Upper lobe of right lung (tissue), 1 donor: Measurements from ENCODE around the gene FOXN3. TPM values are rescaled to one million over a fixed set of nuclear protein-coding genes. Genes with fewer than 3 reads are reported as not detected.

Experiments
- ATAC-seq: fragments of 200-7000 bp; cut with Tn5 transposase; one replicate; pipeline ENCODE4 v1.9.1; 2020; ENCODE audit warnings: mild to moderate bottlenecking, moderate library complexity
- DNase-seq: peaks from one replicate; pipeline ENCODE4 v3.0.0-alpha.2; 2020
- H3K27ac ChIP-seq: fragments of 200-600 bp; one replicate; pipeline ENCODE4 v1.8.0; 2022
- H3K27me3 ChIP-seq: fragments of 200-600 bp; one replicate; pipeline ENCODE4 v1.8.0; 2022; ENCODE audit warnings: mild to moderate bottlenecking
- H3K36me3 ChIP-seq: fragments of 200-600 bp; one replicate; pipeline ENCODE4 v1.8.0; 2022
- H3K4me1 ChIP-seq: fragments of 200-600 bp; one replicate; pipeline ENCODE4 v1.8.0; 2022
- H3K4me3 ChIP-seq: fragments of 200-600 bp; one replicate; pipeline ENCODE4 v1.8.0; 2022; ENCODE audit warnings: mild to moderate bottlenecking
- H3K9me3 ChIP-seq: fragments of 200-600 bp; one replicate; pipeline ENCODE4 v1.8.0; 2022
- intact Hi-C: fragments of 100-400 bp; cut with DNase I; formaldehyde crosslinking; loops from one replicate; pipeline ENCODE4 v1.11.0; 2022
- total RNA-seq: library from RNA; stranded (reverse); fragmentation: NEBNext Ultra II Directional; extraction: Animal tissue kit (Norgen Biotek cat#: 25700); gene quantifications from one replicate; pipeline ENCODE4 v1.2.1, GENCODE V29; 2021
- TF ChIP-seq, protein P1 (sequence below): fragments of 200-600 bp; IDR thresholded peaks from one replicate; pipeline ENCODE4 v1.8.0; 2022; ENCODE audit warnings: antibody characterized with exemption
- donor health status: DM: no; HTN: yes; CAD: no; lungs with severe emphysema.

Gene FOXN3
- total RNA-seq, 1 donor from 2014 or later = 103 TPM

DNA sequence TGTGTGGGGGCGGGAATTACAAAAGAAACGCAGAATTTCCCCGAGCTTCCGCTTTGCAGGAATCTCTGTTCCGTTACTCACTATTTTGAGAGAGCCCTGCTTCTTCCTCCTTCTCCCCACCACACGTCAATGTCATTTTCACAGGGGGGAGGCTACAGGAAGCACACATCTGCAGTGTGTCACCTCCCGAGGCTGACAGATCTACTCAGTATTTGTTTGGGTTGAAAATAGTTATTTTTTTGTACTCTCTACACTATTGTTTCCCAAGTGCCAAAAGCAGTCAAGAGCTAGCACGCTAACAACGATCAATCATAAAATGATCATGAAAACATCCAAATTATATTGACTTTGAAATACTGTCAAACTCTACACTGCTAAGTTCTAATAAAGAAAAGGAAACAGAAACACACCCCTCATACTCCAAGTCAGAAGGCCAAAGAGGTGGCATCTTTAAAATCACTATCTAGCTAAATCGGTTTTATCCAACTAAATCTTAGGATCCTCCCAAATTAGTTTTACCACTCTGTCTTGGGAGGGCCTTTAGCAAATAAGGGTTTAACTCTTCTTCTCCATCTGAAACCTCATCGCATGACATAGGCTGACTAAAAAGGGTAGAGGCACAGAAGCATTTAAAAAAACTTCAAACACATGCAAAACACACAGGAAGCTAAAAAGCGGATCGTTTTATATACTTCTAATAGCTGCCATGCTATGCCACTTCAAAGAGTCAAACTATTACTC is 51.8 kb downstream of the FOXN3 start:
- H3K4me1 ChIP-seq = peaks cover 34% of the 10 kb centered on the region
- no peak overlapping the region for H3K4me3 ChIP-seq
- DNase-seq = no peak
- no peaks in the 10 kb centered on the region for H3K9me3 ChIP-seq
- intact Hi-C loops = no loop called here
- H3K36me3 ChIP-seq = no peaks in the 10 kb centered on the region
- H3K27me3 ChIP-seq = no peaks in the 10 kb centered on the region
- TF ChIP-seq, protein P1, sequence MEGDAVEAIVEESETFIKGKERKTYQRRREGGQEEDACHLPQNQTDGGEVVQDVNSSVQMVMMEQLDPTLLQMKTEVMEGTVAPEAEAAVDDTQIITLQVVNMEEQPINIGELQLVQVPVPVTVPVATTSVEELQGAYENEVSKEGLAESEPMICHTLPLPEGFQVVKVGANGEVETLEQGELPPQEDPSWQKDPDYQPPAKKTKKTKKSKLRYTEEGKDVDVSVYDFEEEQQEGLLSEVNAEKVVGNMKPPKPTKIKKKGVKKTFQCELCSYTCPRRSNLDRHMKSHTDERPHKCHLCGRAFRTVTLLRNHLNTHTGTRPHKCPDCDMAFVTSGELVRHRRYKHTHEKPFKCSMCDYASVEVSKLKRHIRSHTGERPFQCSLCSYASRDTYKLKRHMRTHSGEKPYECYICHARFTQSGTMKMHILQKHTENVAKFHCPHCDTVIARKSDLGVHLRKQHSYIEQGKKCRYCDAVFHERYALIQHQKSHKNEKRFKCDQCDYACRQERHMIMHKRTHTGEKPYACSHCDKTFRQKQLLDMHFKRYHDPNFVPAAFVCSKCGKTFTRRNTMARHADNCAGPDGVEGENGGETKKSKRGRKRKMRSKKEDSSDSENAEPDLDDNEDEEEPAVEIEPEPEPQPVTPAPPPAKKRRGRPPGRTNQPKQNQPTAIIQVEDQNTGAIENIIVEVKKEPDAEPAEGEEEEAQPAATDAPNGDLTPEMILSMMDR = no peak
- ATAC-seq = peak; percentile 83
- no peak overlapping the region for H3K27ac ChIP-seq

DNA sequence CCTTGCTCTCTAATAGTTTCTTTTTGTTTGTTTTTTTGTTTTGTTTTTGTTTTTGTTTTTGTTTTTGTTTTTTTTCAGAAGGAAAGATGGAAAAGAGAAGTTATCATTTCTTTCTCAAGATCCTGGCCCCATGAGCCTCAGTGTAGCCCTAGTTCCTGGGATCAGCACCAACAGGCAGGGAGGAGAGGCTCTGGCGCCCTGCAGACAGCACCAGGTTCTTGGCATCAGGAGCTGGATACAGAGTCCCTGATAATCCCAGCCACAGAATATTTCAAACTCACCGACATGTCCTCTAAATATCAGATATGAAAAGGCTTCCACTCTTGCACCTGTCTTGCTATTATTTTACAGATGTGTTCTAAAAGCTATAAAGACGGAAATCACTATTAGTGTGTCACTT is 52.7 kb downstream of the FOXN3 start:
- TF ChIP-seq, protein P1 = no peak
- H3K9me3 ChIP-seq = no peaks in the 10 kb centered on the region
- no peaks in the 10 kb centered on the region for H3K36me3 ChIP-seq
- peaks cover 29% of the 10 kb centered on the region for H3K4me1 ChIP-seq
- no peak overlapping the region for H3K27ac ChIP-seq
- intact Hi-C loops = no loop called here
- DNase-seq = no peak
- H3K4me3 ChIP-seq = no peak overlapping the region
- ATAC-seq = no peak
- no peaks in the 10 kb centered on the region for H3K27me3 ChIP-seq

- Histone ChIP-seq H3K27me3 (no peaks in the 10 kb centered on the region), H3K9me3 (no peaks in the 10 kb centered on the region), H3K4me3 (no peak overlapping the region), H3K36me3 (no peaks in the 10 kb centered on the region), H3K27ac (no peak overlapping the region), H3K4me1 (peaks cover 11% of the 10 kb centered on the region)
- TF ChIP-seq, protein P1 = no peak
- intact Hi-C loops = no loop called here
- DNase-seq (no peak), ATAC-seq (no peak)
Measured at GRCh38 chr14:89360277-89360676, 56.8 kb downstream of the FOXN3 start.

DNA sequence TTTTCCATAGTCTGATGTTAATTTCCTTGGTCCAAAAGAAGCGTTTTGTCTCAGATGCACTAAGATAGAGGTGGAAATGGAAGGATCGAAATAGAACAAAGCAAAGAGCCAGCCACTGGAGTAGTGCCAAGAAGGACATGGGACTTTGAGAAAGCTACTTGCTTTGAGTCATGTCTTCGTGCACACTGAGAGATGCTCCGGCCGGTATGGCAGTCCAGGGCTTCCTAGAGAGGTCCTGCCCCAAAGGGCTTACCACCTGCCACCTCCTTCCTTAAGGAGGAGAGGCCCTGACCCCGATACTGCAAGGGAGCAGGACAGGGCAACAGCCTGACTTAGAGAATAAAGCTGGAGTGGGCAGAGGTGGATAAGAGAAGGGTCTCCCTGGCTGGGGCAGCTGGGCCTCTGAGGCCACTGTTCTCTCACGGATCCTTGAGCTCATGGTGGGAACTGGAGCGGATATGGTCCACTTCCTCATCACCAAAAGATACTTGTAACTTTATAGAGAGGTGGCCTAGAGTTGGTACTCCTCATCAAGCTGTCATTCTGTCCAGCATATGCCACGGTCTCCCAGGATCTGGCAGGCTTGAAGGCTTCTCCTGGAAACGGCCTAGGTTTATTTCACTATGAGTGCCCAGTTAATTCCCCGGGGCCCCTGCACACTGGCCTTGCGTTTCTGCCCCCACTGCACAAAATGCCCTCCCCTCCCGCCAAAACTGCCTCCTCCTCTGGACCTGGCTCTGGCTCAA is 57.4 kb downstream of the FOXN3 start:
- intact Hi-C loops = no loop called here
- DNase-seq = no peak
- peak; percentile 36 for ATAC-seq
- H3K27me3 ChIP-seq = no peaks in the 10 kb centered on the region
- H3K4me3 ChIP-seq = no peak overlapping the region
- H3K27ac ChIP-seq = no peak overlapping the region
- peaks cover 10% of the 10 kb centered on the region for H3K4me1 ChIP-seq
- H3K9me3 ChIP-seq = no peaks in the 10 kb centered on the region
- TF ChIP-seq, protein P1 = no peak
- no peaks in the 10 kb centered on the region for H3K36me3 ChIP-seq

- ATAC-seq (peak; percentile 46), DNase-seq (no peak)
- H3K9me3 ChIP-seq = no peaks in the 10 kb centered on the region
- peaks cover 1% of the 10 kb centered on the region for H3K4me1 ChIP-seq
- H3K36me3 ChIP-seq = no peaks in the 10 kb centered on the region
- TF ChIP-seq, protein P1 = no peak
- H3K27ac ChIP-seq = peak overlapping the region; percentile 2
- no peak overlapping the region for H3K4me3 ChIP-seq
- H3K27me3 ChIP-seq = no peaks in the 10 kb centered on the region
- intact Hi-C loops = no loop called here
Measured at GRCh38 chr14:89357655-89358297, 59.3 kb downstream of the FOXN3 start.
